Liver (tissue), 9 donors: ENCODE results near the gene TMEM18. TPM values are rescaled to one million over a fixed set of nuclear protein-coding genes. Genes with fewer than 3 reads are reported as not detected.

Experiments used
- DNase-seq: peaks from one replicate; pipeline ENCODE4 v3.0.0-alpha.2; 2017; ENCODE audit warnings: low spot score
- H3K27ac ChIP-seq, 2 donors: one replicate each; pipeline ENCODE4 v1.7.0; 2013; ENCODE audit warnings: inconsistent platforms in 2 of 2, low read length in 2 of 2, control low read depth in 1 of 2, low read depth in 1 of 2, mild to moderate bottlenecking in 1 of 2
- H3K27me3 ChIP-seq, 4 donors: one replicate each; pipeline versions ENCODE4 v1.6.1 to v1.7.0; 2013; ENCODE audit warnings: low read length in 3 of 4, inconsistent platforms in 1 of 4, mild to moderate bottlenecking in 1 of 4, moderate library complexity in 1 of 4; ENCODE audit not compliant: control insufficient read depth in 4 of 4, insufficient read depth in 4 of 4
- H3K36me3 ChIP-seq, 4 donors: one replicate each; pipeline versions ENCODE4 v1.6.1 to v1.7.0; 2013; ENCODE audit warnings: low read length in 3 of 4, mild to moderate bottlenecking in 3 of 4, low read depth in 1 of 4, moderate library complexity in 1 of 4; ENCODE audit not compliant: control insufficient read depth in 4 of 4, insufficient read depth in 3 of 4
- H3K4me1 ChIP-seq, 4 donors: one replicate each; pipeline versions ENCODE4 v1.6.1 to v1.7.0; 2013; ENCODE audit warnings: low read length in 3 of 4, mild to moderate bottlenecking in 3 of 4, moderate library complexity in 1 of 4; ENCODE audit not compliant: control insufficient read depth in 4 of 4, insufficient read depth in 4 of 4
- H3K4me3 ChIP-seq, 3 donors: one replicate each; pipeline versions ENCODE4 v1.6.1 to v1.7.0; 2013; ENCODE audit warnings: low read length in 3 of 3, control low read depth in 1 of 3, low read depth in 1 of 3, mild to moderate bottlenecking in 1 of 3
- H3K9ac ChIP-seq, 2 donors: one replicate each; pipeline ENCODE4 v1.7.0; 2013; ENCODE audit warnings: low read length in 2 of 2, mild to moderate bottlenecking in 2 of 2, moderate library complexity in 2 of 2, control low read depth in 1 of 2, low read depth in 1 of 2
- H3K9me3 ChIP-seq, 4 donors: one replicate each; pipeline versions ENCODE4 v1.6.1 to v1.7.0; 2013; ENCODE audit warnings: low read length in 3 of 4; ENCODE audit not compliant: control insufficient read depth in 4 of 4
- ATF3 ChIP-seq: IDR thresholded peaks from 2 replicates; pipeline ENCODE4 v1.6.1; 2016; ENCODE audit warnings: antibody characterized with exemption
- EGR1 ChIP-seq, 2 donors: IDR thresholded peaks; 2 replicates each; pipeline ENCODE4 v1.6.1; 2016 to 2018; ENCODE audit warnings: antibody characterized with exemption in 2 of 2, low read depth in 2 of 2
- FOXA2 ChIP-seq: IDR thresholded peaks from 2 replicates; pipeline ENCODE4 v1.6.1; 2016; ENCODE audit warnings: antibody characterized with exemption
- GABPA ChIP-seq, 2 donors: IDR thresholded peaks in 1 of 2; conservative IDR thresholded peaks in 1 of 2; 2 replicates each; pipeline ENCODE4 v1.6.1; 2016; ENCODE audit warnings: antibody characterized with exemption in 2 of 2, mild to moderate bottlenecking in 1 of 2, moderate library complexity in 1 of 2
- HNF4A ChIP-seq, 2 donors: conservative IDR thresholded peaks; 2 replicates each; pipeline ENCODE4 v1.6.1; 2016; ENCODE audit warnings: antibody characterized with exemption in 2 of 2, mild to moderate bottlenecking in 2 of 2
- HNF4G ChIP-seq: IDR thresholded peaks from 2 replicates; pipeline ENCODE4 v1.6.1; 2016; ENCODE audit warnings: antibody characterized with exemption
- JUND ChIP-seq, 2 donors: IDR thresholded peaks; 2 replicates each; pipeline ENCODE4 v1.6.1; 2016; ENCODE audit warnings: antibody characterized with exemption in 2 of 2
- NR2F2 ChIP-seq: IDR thresholded peaks from 2 replicates; pipeline ENCODE4 v1.6.1; 2016; ENCODE audit warnings: antibody characterized with exemption
- RAD21 ChIP-seq, 2 donors: IDR thresholded peaks; 2 replicates each; pipeline ENCODE4 v1.6.1; 2016; ENCODE audit warnings: antibody characterized with exemption in 2 of 2, mild to moderate bottlenecking in 2 of 2
- SP1 ChIP-seq: IDR thresholded peaks from 2 replicates; pipeline ENCODE4 v1.6.1; 2018; ENCODE audit warnings: antibody characterized with exemption, mild to moderate bottlenecking
- TAF1 ChIP-seq: conservative IDR thresholded peaks from 2 replicates; pipeline ENCODE4 v1.6.1; 2016; ENCODE audit warnings: antibody characterized with exemption, mild to moderate bottlenecking
- YY1 ChIP-seq: IDR thresholded peaks from 2 replicates; pipeline ENCODE4 v1.6.1; 2016; ENCODE audit warnings: antibody characterized with exemption, mild to moderate bottlenecking
- ZBTB33 ChIP-seq: IDR thresholded peaks from 2 replicates; pipeline ENCODE4 v1.6.1; 2016; ENCODE audit warnings: antibody characterized with exemption
- WGBS: extraction: QIAGEN DNeasy Blood & Tissue Kit; methylation state at CpG from one replicate; pipeline ENCODE4 v1.1.7; 2013; 5-methylcytosine and 5-hydroxymethylcytosine counted together
- polyA plus RNA-seq, 2 donors: library from polyadenylated mRNA; stranded (reverse) in 1 of 2; unstranded in 1 of 2; fragments of 200-250 nt in 1 of 2; fragments of >200 nt in 1 of 2; fragmentation: Nextera tagmentation in 1 of 2; extraction: Ambion mirVana in 1 of 2; gene quantifications; one replicate each; pipeline versions ENCODE4 v1.2.1 to v1.2.3, GENCODE V29; 2013 to 2015
- total RNA-seq, 2 donors: library from RNA; depleted of rRNA; stranded (reverse); fragments of >200 nt; gene quantifications; one replicate each; pipeline ENCODE4 v1.2.3, GENCODE V29; 2014
- TF ChIP-seq, protein P1 (sequence below): IDR thresholded peaks from 2 replicates; pipeline ENCODE4 v1.6.1; 2016; ENCODE audit warnings: antibody characterized with exemption, mild to moderate bottlenecking
- TF ChIP-seq, protein P2 (sequence below): fragments of 150-350 bp; IDR thresholded peaks from 2 replicates; pipeline ENCODE4 v1.5.1; 2017; ENCODE audit warnings: improper control_type of control experiment, low read depth, low read length; ENCODE audit not compliant: missing input control
- TF ChIP-seq, protein P3 (sequence below): IDR thresholded peaks from 2 replicates; pipeline ENCODE4 v1.6.1; 2016; ENCODE audit warnings: antibody characterized with exemption
- donor health status: healthy.
- donor health status: healthy.
- donor health status: healthy.
- donor health status: healthy.
- donor health status: healthy.

Gene TMEM18
- total and polyA plus RNA-seq, 4 donors: 8.4 to 29.3 (median 10.9) TPM

DNA sequence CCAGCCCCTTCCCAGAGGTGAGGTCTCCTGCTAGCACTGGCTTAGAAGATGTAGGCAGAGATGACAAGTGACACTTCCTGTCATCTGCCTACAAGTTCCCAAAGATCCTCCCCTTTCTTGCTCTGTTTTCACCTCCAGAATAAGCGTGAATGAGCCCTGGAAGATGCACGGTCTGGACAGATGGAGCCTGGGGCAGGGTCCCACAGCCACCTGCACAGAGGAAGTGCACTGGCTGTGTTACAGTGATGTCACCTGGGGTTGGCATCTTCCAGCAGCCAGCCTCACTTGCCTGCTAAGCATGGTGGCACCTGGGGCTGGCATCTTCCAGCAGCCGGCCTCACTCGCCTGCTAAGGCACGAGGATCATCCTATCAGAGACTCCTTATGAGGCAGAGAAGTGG is 32.3 kb downstream of the TMEM18 start:
- peak; percentile 5 for DNase-seq
- WGBS: 54% methylated on average over 5 of the region's 5 CpGs
- no peaks in the 10 kb centered on the region for H3K9me3 ChIP-seq
- H3K9ac ChIP-seq: no peak overlapping the region
- no peak overlapping the region for H3K4me3 ChIP-seq
- peaks cover 0 to 2% (median 0%) of the 10 kb centered on the region in 4 donors for H3K27me3 ChIP-seq
- H3K27ac ChIP-seq: no peak overlapping the region
- TF ChIP-seq JUND (IDR thresholded peaks at IDR 0.05) (no peak), TAF1 (no peak), HNF4G (no peak), HNF4A (conservative IDR thresholded peaks at IDR 0.05) (no peak), RAD21 (IDR thresholded peaks at IDR 0.05) (no peak), NR2F2 (no peak), EGR1 (IDR thresholded peaks at IDR 0.05; ENCODE audit: low read depth in 2 of 2) (no peak), GABPA (IDR thresholded peaks at IDR 0.05 in 1 of 2, conservative IDR thresholded peaks at IDR 0.05 in 1 of 2) (no peak), ATF3 (no peak), ZBTB33 (no peak), SP1 (no peak), YY1 (no peak), FOXA2 (no peak)
- TF ChIP-seq, protein P1, sequence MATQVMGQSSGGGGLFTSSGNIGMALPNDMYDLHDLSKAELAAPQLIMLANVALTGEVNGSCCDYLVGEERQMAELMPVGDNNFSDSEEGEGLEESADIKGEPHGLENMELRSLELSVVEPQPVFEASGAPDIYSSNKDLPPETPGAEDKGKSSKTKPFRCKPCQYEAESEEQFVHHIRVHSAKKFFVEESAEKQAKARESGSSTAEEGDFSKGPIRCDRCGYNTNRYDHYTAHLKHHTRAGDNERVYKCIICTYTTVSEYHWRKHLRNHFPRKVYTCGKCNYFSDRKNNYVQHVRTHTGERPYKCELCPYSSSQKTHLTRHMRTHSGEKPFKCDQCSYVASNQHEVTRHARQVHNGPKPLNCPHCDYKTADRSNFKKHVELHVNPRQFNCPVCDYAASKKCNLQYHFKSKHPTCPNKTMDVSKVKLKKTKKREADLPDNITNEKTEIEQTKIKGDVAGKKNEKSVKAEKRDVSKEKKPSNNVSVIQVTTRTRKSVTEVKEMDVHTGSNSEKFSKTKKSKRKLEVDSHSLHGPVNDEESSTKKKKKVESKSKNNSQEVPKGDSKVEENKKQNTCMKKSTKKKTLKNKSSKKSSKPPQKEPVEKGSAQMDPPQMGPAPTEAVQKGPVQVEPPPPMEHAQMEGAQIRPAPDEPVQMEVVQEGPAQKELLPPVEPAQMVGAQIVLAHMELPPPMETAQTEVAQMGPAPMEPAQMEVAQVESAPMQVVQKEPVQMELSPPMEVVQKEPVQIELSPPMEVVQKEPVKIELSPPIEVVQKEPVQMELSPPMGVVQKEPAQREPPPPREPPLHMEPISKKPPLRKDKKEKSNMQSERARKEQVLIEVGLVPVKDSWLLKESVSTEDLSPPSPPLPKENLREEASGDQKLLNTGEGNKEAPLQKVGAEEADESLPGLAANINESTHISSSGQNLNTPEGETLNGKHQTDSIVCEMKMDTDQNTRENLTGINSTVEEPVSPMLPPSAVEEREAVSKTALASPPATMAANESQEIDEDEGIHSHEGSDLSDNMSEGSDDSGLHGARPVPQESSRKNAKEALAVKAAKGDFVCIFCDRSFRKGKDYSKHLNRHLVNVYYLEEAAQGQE: no peak
- TF ChIP-seq, protein P2, sequence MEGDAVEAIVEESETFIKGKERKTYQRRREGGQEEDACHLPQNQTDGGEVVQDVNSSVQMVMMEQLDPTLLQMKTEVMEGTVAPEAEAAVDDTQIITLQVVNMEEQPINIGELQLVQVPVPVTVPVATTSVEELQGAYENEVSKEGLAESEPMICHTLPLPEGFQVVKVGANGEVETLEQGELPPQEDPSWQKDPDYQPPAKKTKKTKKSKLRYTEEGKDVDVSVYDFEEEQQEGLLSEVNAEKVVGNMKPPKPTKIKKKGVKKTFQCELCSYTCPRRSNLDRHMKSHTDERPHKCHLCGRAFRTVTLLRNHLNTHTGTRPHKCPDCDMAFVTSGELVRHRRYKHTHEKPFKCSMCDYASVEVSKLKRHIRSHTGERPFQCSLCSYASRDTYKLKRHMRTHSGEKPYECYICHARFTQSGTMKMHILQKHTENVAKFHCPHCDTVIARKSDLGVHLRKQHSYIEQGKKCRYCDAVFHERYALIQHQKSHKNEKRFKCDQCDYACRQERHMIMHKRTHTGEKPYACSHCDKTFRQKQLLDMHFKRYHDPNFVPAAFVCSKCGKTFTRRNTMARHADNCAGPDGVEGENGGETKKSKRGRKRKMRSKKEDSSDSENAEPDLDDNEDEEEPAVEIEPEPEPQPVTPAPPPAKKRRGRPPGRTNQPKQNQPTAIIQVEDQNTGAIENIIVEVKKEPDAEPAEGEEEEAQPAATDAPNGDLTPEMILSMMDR: no peak
- TF ChIP-seq, protein P3, sequence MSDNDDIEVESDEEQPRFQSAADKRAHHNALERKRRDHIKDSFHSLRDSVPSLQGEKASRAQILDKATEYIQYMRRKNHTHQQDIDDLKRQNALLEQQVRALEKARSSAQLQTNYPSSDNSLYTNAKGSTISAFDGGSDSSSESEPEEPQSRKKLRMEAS: no peak
- H3K36me3 ChIP-seq: no peaks in the 10 kb centered on the region
- H3K4me1 ChIP-seq: no peaks in the 10 kb centered on the region

DNA sequence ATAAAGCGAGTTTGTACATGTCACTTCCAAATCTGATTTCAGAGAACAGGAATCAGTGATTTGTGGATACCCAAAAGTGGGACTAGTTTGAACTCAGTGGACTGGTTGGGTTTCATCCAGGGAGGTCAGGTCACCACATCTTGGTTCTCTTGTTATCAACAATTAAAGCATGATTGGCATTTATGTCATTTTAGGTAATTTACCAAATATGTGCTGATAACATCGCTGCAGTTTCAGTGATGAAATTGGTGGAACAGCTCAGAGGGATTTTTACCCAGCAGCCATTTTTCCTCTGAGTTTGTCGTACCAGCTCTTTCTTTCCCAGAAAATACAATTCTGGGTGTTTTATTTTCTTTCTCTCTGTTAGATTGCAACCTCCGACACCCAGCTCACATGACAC is 33.4 kb downstream of the TMEM18 start:
- Histone ChIP-seq H3K36me3 (no peaks in the 10 kb centered on the region), H3K9me3 (no peaks in the 10 kb centered on the region), H3K27me3 (peaks cover 0 to 2% (median 0%) of the 10 kb centered on the region in 4 donors), H3K9ac (no peak overlapping the region), H3K4me3 (no peak overlapping the region), H3K4me1 (no peaks in the 10 kb centered on the region), H3K27ac (no peak overlapping the region)
- DNase-seq: no peak
- WGBS: 78% methylated on average over 4 of the region's 4 CpGs
- TF ChIP-seq NR2F2 (no peak), YY1 (no peak)
- TF ChIP-seq, protein P2: no peak
